NCI-H510A treated with DMSO at 0.1 percent for 48 hours (cell line): ENCODE data around the gene SORBS1.

Experiments used
- DNase-seq: peaks from one replicate; lab custom pipeline; 2025; lab: John Stamatoyannopoulos, UW

The SORBS1 gene

DNA sequence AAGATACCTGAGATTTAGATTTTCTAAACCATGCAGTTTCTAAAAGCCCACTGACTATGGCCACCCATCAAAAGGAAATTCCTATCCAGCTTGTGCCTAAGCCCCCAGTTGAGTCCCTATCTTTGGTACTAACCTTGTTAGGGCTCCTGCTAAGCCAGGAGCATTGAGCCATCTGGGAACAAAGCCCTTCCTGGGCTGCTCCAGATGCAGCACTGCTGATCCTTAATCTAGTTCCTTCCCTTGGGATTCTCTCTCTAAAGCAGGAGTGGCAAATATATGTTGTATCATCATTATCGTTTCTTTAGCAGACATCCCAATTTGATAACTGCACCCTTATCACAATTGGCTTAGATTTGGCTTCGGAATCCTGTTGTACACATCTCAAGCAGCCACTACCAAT is 245.7 kb downstream of the SORBS1 start:
- no peak for DNase-seq

DNA sequence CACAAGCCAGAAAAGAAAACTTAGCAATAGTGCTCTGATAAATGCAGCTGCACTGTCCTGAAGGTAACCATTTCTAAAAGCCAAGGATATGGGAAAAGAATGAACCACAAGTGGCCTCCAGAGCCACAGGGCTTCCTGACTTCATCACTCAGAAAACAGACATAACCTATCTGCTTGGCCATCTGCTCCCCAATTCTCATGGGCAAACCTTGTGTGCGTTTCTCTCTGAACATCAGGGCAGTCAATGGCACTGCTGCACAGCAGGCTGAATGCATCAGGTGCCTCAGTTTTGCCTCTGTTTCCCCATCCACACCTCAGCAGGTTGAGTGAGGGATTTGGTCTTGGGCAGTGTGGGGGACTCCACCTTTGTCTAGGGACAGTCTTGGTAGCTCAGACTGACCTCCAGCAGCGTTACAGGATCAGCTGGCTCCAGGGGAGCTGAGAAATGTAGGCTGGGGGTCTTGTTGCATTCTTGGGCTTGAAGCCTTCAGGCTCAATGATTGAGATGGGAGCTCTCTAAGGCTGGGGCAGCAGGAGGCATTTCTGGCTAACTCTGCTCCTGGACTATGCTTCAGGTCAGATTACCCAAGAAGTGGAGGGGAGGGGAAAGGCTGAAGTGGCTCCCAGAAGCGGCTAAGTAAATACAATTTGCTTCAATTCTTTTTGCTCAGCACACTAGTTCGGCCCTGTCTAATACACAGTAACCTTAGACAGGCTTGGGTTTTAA is 246.8 kb downstream of the SORBS1 start:
- DNase-seq: peak; percentile 87

DNA sequence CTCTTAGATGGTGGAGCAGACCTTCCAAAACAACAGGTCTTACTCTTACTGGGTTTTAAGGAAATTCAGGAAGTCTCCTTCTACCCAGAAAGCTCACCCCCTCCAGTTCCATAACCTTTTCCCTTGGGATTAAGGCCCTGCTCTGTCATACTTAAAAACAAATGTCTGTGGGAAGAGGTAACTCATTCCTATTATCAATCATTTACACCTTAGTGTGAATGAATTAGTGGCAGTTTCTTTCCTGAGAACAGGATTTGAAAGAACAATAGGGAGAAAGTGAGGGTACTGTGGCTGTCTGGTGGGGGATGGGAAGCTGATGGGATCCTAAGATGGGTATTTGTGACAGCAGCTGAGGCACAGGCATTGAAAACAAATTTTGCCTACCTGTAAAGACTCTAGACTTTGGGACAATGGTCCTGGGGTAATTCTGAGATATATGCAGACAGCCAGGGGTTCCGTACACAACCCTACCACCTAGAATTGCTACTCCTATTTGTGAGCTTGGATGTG is 248.1 kb downstream of the SORBS1 start:
- DNase-seq: no peak

DNA sequence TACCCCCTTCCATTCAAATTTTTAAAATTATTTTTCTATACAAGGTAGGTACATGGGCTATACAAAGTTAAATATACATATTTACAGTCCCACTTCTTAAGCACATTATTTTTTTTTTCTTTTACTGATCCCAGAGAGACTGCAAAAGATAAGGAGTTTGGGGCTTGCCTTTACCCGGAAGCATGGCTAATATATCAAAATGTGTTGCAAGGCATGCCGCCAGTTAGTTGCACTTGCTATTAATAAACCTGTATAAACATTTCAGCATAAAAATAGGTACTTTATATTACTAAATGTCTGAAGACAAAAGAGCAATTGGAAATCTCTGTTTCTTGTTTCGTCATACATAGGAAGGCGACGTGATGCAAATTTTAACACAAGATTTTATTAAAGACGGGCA is 248.9 kb downstream of the SORBS1 start:
- no peak for DNase-seq

DNA sequence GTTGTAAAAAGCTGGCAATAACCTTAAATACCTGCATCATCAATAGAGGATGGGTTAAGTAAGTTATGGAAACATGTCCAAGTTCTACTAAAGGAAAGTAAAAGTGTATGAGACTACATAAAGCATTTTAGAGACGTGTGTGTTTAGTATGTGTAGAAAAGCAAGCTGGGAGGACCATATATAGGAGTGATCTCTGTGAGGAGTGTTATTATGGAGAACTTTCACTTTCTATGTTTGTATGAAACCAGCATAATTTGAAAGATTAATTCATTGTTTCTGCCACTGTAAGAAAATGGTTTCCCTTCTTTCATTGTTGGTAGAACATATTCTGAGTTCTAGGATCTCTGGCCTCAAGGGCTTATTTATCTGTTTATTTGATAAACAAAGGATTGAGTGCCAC is 251.2 kb downstream of the SORBS1 start:
- no peak for DNase-seq

DNA sequence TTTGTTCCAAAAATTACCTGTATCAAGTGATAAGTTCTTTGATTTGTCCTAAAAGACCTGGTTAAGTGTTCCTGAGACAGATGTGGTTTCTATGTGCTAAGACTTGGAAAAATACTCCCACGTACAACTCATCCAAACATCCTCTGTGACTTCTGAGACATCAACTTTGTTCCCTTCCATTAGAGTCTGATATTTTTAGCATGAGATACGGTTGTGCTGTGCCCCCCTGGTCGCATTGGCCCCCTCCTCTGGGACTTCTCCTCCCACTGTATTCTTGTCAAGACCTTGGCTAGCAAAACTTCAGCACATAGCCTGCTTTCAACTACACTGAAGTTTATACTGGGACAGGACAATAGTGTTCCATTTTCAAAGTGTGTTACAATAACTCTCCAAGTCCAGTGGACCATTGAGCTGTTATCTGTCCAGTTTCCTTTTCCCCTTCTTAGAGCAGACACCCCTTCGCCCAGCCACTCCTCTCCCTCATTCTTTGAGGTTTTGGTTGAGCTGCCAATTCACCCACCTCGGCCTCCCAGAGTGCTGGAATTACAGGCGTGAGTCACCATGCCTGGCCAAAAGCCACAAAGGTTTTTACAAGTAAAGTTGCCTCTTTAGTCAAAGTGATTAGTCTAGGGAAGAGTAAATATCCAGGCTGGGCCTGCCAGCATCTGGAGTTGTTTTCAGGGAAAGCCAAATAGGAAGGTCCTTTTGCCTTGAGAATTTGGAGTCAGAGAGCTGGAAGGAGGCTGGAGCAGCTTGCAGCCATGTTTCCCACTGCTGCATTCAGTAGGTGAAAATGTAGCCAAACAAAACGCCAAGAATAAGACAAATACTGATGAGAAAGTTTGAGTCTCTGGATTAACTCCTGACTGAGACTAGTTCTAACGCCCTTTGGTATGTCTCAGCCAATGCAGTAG is 252.5 kb downstream of the SORBS1 start:
- no peak for DNase-seq

DNA sequence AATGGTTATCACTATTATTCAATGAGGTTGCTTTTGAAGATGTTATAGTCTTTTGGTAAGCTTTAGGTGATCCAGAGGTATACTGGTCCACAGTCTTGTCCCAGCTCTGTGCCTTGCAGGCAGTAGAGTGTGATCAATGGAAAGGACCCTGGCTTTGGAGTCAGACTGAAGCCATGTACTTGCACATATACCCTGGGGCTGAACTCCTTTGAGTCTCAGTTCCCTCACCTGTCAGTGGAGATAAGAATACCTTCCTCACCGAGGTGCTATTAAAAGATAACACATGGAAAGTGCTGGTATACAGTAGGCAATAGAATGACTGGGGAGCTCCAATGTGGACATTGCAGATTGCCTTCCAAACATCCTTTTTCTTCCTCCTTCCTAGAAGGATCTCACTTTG is 254.3 kb downstream of the SORBS1 start:
- DNase-seq: no peak

DNA sequence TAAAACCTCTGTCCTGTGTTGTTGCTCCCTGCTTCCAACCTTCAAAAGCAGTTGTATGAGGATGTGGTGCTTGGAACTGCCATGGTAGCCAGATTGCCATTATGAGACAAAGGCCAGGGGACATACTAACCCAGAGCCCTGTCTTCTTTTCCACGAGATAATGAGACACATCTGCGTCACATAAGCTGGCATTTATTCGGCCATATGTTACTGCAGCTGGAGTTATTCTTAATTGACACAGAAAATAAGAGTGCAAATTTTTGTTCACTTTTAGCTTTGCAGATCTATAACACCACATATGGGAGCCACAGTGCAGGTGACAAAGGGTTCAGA is 254.9 kb downstream of the SORBS1 start:
- no peak for DNase-seq

DNA sequence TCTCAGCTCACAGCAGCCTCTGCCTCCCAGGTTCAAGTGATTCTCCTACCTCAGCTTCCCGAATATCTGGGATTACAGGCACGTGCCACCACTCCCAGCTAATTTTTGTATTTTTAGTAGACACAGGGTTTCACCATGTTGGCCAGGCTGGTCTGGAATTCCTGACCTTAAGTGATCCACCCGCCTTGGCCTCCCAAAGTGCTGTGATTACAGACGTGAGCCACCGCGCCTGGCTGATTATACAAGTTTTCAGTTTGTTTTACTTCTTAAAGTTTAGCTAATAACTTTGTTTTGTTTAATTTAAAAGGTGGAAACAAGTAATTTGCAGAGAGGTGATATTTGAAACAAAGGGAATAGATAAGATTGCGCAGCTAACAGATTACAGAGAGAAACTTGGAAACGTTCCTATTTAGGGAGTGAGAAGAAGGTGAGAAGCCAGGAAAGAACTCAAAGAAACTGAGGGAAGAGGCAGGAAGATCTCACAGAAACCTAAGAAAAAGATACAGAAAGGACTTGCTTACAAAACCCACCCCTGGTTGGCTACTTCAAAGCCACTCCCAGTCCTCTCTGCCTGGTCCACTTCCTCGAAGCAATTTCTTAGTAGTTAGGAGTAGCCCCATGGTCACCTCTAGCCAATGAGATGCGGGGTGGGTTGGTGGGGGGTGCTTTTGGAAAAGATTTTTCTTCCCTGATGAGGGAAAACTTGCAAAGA is 255.4 kb downstream of the SORBS1 start:
- DNase-seq: no peak

DNA sequence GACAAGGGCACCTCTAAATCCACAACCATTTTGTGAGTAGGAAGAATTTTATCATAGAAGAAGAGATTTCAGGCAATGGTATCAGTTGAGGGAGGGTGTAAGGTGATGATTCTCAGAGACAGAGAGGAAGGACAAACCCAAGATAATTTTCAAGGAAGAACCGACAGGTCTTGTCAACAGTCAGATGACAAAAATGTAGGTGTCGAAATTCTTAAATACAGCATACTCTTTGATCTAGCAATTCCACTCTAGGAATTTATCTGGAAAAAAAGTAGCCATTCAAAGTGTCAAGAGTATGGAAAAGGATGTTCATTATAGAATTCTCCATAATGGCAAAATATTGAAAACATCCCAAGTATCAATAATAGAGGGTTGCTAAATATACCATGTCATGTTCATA is 256.2 kb downstream of the SORBS1 start:
- DNase-seq: no peak

DNA sequence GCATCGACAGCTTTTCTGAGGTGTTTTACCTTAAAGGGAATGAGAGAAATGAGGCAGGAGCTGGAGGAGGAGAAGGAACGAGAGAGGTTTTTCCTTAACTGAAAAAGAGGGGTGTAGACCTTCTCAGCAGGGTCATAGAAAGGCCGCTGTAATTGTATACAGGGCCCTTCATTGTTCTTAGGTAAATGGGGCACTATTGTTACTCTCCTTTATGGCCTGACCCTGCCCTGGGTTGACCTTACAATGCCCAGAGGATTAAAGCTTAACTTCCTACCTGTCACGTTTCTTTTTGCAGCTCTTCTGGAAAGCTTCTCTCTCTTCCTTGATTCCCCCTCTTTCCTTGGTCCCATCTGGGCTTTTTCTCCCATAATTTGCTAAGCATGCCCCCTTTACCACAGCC is 256.7 kb downstream of the SORBS1 start:
- DNase-seq: no peak

DNA sequence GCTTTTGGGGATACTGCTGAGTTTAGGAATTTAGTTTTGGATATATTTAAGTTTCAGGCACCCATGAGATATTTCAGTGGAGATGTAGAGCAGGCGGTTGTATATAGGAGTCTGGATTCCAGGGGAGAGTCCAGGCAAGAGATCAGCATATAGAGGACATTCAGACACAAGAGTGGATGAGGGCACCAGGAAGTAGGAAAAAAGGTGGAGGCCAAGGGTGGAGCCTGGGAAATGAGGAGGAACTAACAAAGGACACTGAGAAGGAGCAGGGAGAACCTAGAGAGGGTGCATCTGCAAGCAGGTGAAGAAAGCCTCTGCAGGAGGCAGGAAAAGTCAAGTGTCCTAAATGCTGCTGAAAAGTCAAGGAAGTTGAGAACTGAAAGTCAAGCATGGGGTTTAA is 257.2 kb downstream of the SORBS1 start:
- DNase-seq: no peak

DNA sequence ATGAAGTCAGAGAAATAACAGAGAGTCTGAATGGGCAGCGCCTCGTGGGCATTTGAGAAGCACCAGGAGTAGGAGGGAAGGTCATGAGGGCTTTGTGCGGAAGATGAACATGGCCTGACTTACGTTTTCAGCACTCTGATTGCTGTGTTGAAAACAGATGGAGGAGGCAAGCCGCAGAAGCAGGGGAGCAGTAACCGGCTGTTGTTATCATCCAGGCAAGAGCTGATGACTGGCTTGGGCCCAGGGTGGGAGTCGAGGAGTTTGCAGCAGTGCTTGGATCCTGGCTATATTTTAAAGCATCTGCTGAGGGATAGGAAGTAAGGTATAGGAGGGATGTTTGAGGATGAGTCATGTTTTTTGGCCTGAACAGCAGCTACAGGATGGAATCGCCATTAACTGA is 257.6 kb downstream of the SORBS1 start:
- no peak for DNase-seq

DNA sequence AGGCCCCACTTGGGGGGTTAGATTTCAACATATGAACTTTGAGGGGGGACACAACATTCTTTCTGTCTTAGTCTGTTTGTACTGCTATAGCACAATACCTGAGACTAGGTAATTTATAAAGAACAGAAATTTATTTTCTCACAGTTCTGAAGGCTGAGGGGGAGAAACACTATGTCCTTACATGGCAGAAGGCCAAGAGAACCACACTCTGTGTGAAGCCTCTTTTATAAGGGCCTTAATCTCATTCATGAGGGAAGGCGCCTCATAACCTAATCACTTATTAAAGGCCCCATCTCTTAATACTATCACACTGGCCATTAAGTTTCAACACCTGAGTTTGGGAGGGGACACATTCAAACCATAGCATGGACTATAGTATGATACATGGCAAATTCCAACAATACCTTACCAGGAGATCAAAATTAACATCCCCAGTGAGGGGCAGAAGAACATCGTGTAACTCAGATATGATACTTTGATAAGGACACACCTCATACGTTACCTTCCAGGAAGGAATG is 261.1 kb downstream of the SORBS1 start:
- DNase-seq: no peak

DNA sequence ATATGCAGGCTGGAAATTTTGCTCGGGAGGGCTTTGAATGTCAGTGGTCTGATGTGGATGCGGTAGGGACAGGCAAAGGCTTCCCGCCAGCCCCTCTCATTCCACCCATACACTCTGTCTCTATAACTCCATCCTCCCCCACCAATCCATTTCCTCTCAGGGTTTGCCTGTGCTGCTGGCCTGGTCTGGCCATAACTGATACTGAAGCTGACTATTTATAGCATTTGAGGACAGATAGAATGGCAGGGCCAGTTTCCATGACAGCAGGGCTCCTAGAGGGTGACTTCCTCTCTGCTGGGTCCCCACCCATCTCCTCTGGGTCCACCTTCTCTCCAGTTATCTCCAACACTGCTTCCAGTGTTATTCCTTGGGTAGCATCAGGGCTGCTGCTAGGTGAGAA is 263.8 kb downstream of the SORBS1 start:
- DNase-seq: no peak

DNA sequence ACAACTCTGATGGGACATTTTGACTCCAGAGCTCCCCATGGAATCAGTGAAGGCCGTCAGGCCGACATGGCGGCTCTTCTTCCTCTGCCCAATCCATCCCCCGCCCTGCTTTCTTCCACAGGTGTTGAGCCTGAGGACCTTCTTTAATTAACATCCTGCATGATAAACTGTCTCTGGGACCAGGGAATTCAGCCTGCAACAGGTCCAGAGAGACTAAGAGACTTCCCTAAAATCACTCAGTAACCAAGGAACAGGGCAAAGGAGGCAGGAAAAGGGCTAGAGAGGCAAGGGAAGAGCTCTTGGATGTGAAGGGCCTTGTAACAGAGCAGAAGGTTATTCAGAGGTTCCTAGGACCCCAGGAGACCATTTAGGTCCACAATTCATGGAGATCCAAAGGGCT is 264.4 kb downstream of the SORBS1 start:
- DNase-seq: no peak

DNA sequence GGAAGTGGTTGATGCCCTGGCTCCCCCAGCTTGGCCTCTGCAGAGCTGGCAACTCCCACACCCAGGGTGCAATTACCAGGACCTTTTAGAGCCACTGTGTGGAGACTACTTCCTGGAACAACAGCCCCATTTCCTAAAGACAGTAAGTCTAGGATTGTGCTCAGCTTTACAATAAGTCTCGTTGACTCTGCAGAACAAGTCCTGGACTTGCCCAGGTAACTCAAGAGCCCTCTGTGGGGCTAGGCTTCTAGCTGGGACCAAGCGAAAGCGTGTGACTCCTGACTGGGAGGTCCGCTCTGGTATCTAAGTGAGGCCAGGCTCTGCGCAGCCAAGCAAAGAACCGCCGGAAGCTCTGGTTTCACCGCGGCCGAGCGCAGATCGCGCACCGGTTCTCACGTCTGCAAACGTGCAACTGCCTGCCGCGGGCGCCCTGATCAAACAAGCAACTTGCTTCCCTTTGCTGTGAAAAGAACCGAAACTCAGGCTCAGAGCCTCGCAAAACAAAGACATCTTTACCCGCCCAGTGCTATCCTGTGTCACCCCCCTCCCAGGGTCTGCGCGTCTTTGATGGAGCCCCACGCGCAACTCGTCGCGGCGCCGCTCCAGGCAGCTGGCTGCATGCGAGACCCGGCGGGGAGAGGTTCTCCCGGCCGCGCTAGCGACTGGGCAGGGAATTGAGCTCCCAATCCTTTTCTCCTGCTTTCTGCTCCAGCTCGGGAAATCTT is 266.0 kb downstream of the SORBS1 start:
- peak; percentile 93 for DNase-seq

DNA sequence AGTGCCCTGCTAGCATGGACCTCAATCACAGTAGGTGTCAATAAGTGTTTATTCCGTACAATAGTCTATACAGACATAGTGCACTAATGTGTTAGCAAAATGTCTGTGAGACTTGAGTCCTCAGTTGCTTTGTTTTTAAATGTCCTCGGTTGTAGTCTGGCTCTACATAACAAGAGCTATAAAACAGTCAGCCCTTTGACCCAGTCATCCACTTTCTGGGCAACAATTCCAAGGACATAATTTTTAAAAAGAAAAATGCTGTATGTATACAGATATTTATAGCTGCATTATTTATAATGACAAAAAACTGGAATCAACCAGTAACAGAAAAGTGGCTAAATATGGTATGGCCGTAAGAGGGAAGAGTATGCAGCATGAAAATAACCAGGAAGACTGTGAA is 267.5 kb downstream of the SORBS1 start:
- no peak for DNase-seq

DNA sequence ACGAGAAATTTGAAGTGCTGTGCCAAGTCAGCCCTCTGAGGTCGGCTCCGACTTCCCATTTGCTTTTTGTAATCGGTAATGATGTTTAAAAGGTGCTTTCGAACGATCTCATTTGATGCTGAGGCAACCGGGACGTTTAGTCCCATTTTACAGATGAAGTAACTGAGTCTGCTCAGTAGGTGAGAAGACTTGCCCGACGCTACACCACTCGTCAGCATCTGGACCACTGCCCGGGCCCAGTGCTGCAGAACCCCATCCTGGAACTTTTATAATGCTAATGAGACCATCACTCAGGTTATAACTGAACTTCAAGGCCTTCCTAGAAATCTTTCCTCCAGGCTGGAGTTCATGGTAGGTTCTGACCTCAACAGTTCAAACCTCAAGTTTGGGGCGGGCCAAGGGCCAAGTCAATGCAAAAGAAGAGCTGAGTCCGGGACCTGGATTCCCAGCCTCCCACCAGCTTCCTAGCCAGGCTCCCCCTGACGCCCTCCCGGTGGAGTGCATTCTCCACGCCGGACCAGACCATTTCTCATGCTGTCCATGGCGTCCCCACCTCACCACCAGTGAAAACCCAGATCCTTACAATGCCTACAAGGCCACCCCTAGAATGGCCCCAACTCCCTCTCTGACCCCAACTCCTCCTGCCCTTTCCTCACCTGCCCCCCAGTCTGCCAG is 269.7 kb downstream of the SORBS1 start:
- DNase-seq: no peak

DNA sequence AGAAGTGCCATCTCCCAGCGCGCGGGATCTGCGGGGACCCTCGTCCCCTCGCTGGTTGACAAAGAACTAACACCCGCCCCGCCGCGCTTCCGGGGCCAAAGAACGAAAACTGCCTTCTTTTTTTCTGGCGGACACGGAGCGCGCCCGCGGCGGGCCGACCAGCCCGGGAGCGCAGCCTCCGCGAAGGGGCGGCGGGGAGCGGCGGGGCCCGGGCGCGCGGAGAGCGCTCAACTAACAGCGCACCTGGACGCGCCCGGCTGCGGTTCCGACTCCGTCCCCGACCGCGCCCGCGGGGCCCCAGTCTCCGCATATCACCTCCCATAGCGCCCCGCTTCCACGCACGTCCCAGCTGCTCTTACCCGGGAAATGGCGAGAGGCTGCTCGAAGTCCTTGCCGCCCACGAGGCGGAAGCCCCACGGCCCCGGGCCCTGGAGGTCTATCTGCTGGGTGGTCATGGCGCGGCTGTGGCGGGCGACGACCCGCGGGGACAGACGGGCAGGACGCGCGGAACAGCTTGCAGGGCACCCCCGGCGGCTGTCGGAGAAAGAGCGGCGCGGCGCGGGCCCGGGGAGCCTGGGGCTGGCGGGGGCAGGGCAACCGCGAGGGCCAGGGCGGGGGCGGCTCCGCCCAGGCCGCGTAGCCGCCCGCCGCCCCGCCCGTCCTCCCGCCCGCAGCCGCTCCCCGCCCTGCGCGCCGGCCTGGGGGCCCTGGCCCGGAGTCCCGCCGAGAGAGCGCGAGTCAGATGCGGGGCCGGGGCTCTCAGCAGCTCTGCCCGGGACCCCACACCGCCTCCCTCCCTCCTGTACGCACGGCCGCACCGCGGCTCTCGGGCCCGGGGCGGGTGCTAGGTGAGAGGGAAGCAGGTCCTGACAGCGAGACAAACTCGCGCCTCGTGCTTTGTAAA is 270.5 kb downstream of the SORBS1 start, which contains the start of gene PDLIM1:
TSS of gene PDLIM1 (minus strand) at position 543 of the 904 bp plus-strand sequence. CDS start at position 455, 88 bp downstream.
- DNase-seq: peak; percentile 67
